ENCODE data around the gene SPRED2.

Gene SPRED2

GRCh38 chr2:65264821-65265670 lies 167.4 kb downstream of the SPRED2 start:
- FAIRE-seq = peak; percentile 94

- no peak for FAIRE-seq
These were observed 168.4 kb downstream of the SPRED2 start for GRCh38 chr2:65263986-65264385.

GRCh38 chr2:65263262-65263661 lies 169.1 kb downstream of the SPRED2 start:
- no peak for FAIRE-seq

- no peak for FAIRE-seq
These were observed 170.7 kb downstream of the SPRED2 start for GRCh38 chr2:65261676-65262075.
